ENCODE data around the gene ABCA12.

- TF ChIP-seq, protein P1, sequence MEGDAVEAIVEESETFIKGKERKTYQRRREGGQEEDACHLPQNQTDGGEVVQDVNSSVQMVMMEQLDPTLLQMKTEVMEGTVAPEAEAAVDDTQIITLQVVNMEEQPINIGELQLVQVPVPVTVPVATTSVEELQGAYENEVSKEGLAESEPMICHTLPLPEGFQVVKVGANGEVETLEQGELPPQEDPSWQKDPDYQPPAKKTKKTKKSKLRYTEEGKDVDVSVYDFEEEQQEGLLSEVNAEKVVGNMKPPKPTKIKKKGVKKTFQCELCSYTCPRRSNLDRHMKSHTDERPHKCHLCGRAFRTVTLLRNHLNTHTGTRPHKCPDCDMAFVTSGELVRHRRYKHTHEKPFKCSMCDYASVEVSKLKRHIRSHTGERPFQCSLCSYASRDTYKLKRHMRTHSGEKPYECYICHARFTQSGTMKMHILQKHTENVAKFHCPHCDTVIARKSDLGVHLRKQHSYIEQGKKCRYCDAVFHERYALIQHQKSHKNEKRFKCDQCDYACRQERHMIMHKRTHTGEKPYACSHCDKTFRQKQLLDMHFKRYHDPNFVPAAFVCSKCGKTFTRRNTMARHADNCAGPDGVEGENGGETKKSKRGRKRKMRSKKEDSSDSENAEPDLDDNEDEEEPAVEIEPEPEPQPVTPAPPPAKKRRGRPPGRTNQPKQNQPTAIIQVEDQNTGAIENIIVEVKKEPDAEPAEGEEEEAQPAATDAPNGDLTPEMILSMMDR (IDR thresholded peaks at IDR 0.05) = no peak
- TF ChIP-seq POLR2AphosphoS5 (IDR thresholded peaks at IDR 0.05; ENCODE audit: low read depth, low read length) = no peak
- TF ChIP-seq SMC3 (IDR thresholded peaks at IDR 0.05; ENCODE audit: low read depth, low read length) = no peak
- TF ChIP-seq SIN3A (IDR thresholded peaks at IDR 0.05; ENCODE audit: borderline replicate concordance, low read depth, low read length) = no peak
- no peak for TF ChIP-seq FOSL2 (IDR thresholded peaks at IDR 0.05; ENCODE audit: borderline replicate concordance, low read depth)
- TF ChIP-seq, protein P2, sequence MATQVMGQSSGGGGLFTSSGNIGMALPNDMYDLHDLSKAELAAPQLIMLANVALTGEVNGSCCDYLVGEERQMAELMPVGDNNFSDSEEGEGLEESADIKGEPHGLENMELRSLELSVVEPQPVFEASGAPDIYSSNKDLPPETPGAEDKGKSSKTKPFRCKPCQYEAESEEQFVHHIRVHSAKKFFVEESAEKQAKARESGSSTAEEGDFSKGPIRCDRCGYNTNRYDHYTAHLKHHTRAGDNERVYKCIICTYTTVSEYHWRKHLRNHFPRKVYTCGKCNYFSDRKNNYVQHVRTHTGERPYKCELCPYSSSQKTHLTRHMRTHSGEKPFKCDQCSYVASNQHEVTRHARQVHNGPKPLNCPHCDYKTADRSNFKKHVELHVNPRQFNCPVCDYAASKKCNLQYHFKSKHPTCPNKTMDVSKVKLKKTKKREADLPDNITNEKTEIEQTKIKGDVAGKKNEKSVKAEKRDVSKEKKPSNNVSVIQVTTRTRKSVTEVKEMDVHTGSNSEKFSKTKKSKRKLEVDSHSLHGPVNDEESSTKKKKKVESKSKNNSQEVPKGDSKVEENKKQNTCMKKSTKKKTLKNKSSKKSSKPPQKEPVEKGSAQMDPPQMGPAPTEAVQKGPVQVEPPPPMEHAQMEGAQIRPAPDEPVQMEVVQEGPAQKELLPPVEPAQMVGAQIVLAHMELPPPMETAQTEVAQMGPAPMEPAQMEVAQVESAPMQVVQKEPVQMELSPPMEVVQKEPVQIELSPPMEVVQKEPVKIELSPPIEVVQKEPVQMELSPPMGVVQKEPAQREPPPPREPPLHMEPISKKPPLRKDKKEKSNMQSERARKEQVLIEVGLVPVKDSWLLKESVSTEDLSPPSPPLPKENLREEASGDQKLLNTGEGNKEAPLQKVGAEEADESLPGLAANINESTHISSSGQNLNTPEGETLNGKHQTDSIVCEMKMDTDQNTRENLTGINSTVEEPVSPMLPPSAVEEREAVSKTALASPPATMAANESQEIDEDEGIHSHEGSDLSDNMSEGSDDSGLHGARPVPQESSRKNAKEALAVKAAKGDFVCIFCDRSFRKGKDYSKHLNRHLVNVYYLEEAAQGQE (IDR thresholded peaks at IDR 0.05; ENCODE audit: low read depth, low read length) = no peak
These were observed 89.1 kb downstream of the ABCA12 start for GRCh38 chr2:215049341-215049740.
